ENCODE data around the gene SYNE2.

DNA sequence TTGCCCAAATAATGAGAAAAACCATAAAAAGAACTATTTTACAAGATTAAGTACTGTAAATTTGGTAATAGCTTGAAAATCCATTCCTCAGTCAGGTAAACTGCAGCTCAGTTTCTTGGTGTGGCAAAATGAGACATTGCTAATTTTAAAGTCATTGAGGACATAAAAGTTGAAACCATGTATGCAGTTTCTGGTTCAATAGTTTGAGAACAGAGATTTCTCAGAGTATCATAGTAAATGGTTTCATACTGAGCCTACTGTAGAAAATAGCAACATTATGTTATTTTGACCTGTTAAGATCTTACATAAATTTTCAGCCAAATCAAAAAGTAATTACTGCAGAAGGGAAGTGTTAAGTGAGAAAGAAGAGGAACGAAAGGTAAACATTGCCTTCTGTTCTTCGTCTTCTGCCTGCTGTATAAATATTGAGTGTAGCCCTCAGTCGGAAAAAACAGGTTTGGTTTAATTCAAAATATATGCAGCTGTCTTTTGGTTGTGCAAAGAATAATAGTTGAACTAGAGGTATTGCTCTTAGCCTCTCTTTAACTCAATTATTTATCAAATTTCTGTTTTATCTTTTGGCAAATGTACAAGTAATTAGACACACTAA is 119.6 kb downstream of the SYNE2 start:
- TF ChIP-seq, protein P1, sequence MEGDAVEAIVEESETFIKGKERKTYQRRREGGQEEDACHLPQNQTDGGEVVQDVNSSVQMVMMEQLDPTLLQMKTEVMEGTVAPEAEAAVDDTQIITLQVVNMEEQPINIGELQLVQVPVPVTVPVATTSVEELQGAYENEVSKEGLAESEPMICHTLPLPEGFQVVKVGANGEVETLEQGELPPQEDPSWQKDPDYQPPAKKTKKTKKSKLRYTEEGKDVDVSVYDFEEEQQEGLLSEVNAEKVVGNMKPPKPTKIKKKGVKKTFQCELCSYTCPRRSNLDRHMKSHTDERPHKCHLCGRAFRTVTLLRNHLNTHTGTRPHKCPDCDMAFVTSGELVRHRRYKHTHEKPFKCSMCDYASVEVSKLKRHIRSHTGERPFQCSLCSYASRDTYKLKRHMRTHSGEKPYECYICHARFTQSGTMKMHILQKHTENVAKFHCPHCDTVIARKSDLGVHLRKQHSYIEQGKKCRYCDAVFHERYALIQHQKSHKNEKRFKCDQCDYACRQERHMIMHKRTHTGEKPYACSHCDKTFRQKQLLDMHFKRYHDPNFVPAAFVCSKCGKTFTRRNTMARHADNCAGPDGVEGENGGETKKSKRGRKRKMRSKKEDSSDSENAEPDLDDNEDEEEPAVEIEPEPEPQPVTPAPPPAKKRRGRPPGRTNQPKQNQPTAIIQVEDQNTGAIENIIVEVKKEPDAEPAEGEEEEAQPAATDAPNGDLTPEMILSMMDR (IDR thresholded peaks at IDR 0.05 in 4 of 5, conservative IDR thresholded peaks at IDR 0.05 in 1 of 5): no peak
- TF ChIP-seq POLR2A (IDR thresholded peaks at IDR 0.05): no peak
